ENCODE results near the gene RNFT2. TPM values are rescaled to one million over a fixed set of nuclear protein-coding genes. Genes with fewer than 3 reads are reported as not detected.

RNFT2 gene, protein sequence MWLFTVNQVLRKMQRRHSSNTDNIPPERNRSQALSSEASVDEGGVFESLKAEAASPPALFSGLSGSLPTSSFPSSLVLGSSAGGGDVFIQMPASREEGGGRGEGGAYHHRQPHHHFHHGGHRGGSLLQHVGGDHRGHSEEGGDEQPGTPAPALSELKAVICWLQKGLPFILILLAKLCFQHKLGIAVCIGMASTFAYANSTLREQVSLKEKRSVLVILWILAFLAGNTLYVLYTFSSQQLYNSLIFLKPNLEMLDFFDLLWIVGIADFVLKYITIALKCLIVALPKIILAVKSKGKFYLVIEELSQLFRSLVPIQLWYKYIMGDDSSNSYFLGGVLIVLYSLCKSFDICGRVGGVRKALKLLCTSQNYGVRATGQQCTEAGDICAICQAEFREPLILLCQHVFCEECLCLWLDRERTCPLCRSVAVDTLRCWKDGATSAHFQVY
- total RNA-seq: 0.45 TPM
- long read RNA-seq: 0 reads

DNA sequence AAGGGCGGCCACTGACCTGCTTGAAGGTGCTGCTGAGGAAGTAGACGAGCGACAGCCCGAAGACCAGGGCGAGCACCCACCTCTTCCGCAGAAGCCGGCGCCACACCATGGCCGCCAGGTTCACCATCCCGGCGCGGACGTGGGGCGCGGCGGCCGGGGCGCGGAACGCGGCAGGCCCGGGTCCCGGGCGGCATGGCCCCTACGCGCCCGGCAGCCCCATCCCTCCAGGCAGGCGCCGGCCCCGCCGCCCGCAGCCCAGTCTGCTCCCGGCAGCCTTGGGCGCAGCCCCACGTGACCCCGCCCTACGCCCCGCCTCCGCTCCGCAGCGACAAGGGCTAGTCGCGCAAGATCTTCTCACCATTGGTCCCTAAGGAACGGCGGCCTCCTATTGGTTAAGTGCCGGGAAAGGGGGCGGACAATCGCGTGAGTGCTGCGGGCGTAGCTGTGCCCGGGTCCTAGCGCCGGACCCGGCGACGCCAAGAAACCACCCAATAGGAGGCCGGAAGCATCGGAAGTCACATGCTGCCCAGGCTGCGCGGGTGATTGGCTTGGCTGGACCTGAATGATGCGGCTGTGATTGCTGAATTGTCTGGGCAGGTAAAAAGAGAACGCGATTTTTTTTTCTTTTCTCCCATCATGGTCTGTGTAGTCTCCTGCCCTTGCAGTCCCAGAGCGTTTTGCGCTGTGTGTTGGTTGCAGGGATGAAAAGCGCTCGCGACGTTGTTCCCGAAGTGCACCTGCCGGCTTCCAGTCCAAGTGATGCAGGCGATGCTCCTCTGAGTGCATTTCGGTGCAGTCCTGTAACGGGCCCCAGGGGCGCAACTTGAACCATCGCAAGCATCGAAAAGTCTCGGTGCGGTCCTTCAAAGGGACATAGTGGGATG is at the start of gene RNFT2, which contains the start of gene SPRING1:
Gene RNFT2, plus strand, starts transcription at position 542 of the 884 bp plus-strand sequence. CDS start 2,183 bp downstream, outside the sequence.
Gene SPRING1, minus strand, starts transcription at position 296 of the 884 bp plus-strand sequence. Its CDS starts 169 bp downstream, at position 127.
- DNase-seq (peak; percentile 99), ATAC-seq (peak; percentile 100)
- intact Hi-C loops (cut with micrococcal nuclease): no loop called here

DNA sequence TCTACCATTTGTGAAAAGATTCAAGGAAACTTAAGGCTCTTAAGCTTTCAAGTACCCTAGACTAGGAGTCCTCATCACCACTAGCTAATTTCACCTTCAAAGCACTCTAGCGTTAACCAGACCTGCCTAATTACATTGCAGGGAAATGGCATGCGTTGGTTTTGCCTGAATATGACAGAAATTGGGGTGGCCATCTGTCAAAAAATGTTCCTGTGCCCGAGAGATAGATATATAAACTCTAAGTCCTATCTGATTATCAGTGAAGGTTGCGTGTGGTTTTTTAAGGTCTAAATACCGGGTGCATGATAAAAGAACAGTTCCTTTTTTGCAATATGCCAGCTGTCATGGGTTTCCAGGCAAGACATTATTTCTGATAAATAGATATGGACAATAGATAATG is 48.6 kb upstream of the RNFT2 start:
- ATAC-seq (no peak), DNase-seq (no peak)
- intact Hi-C loops (cut with micrococcal nuclease): no loop called here

DNA sequence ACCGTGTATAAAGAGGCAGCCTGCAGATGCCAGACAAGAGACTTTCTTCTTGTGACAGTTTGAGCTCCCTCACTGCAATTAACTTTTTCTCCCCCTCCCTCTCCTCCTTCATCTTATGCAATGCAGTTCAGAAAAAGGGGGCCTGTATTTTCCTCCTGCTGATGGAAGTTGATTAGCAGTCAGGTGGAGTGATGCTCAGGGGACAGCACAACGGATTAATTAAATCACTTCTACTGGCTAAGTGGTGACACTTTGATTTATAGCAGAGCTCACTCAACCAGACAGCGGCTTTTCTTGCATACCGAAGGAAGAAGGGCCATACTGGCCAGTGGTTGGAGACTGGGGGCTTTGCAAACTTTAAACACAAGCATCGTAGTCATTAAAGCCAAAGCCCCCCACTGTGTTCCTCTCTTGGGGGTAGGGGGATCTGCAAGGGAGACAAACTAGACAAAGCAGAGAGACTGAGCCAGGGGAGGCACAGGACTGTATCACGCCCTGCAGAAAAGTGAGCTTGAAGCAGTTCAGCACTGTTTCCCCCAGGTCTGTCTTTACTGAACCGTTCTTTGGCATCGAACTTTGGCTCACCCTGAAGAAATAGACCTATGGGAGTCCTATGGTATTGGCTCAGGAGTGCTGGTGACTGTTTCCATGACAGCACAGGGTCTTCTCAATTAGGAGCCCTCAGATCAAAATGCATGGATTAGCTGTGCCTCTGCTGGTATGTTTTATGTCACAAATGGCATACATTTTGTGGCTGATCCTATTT is 48.0 kb upstream of the RNFT2 start:
- intact Hi-C loops (cut with micrococcal nuclease): no loop called here
- DNase-seq: no peak
- ATAC-seq: no peak

DNA sequence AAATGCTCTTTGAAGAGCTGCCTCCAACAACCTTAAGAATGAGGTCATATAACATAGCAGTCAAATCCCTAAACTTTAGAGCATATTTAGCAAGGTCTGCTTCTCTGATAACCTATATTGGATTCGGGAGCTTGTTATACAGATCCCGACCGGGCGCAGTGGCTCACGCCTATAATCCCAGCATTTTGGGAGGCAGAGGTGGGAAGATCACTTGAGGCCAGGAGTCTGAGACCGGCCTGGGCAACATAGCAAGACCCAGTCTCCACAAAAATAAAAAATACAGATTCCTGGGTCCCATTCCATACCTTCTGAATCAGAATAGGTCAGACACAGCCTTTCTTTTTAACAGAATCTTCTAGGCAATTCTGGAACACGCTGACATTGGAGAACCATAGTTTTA is 46.9 kb upstream of the RNFT2 start:
- intact Hi-C loops (cut with micrococcal nuclease): no loop called here
- DNase-seq (no peak), ATAC-seq (no peak)

DNA sequence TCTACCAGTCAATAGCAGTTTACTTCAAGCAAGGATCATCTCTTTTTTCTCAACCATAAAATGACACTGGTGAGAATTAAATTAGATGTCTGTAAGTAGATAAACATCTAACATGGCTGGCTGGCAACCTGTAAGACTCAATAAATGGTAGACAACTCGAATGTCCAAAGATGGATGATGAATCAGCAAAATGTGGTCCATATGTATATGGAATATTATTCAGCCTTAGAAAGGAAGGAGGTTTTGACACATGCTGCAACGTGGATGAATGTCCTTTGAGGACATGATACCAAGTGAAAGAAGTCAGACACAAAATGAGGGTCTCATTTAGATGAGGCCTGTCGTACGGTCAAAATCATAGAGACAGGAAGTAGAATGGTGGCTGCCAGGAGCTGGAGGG is 46.5 kb upstream of the RNFT2 start:
- intact Hi-C loops (cut with micrococcal nuclease): no loop called here
- no peak for ATAC-seq
- DNase-seq: no peak

DNA sequence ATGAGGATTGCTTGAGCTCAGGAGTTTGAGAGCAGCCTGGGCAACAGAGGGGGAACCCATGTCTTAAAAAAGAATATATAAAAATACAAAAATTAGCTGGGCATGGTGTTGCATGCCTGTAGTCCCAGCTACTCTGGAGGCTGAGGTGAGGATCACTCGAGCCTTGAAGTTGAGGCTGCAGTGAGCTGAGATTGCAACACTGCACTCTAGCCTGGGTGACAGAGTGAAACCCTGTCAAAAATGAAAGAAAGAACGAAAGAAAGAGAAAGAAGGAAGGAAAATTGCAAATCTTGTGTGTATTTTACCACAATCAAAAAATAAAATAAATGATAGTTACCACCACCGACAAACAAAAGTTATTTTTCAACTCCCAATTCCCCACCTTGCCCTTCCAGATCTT is 45.5 kb upstream of the RNFT2 start:
- ATAC-seq: no peak
- intact Hi-C loops (cut with micrococcal nuclease): no loop called here
- DNase-seq: no peak

DNA sequence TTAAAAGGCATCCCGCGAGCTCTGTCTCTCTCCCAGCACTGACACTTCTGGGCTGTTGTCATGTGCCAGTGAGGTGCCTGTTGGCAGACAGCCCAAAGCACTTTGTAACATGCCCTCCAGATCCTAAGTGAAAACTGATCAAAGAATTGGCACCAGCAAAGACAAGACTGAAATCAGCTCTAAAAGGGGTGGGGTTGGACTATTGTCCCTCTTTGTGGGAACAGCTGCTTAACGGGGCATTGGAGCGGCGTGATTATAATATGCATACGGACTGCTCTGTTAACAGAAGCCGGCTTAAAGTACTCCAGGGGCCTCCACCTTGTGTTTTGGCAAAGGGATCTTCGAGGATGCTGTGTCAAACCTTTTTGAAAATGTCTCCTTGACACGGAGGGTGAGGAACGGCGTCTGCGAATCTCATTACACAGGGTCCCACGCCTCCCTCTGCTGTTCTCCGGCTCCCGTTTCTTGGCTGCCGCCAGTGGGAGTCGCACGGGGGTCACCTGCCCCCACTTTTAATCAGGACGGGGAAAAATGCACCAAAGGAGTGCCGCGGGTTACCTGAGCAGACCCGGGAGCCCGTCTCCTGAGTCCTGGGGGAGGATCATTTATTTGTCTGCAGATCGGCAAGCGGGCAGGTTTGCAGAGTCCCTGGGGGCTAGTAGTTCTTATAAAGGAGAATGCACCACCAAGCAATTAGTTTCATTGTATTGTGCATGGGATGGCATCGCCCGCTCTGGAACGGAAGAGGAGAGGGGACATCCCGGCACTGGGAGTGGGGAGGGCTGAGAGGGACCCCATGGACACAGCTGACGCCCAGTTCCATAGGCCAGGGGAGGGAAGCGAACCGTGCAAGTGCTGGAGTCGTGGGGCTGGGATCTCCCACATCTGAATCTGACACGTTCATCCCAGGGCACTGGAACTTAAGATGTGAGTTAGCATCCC is 44.6 kb upstream of the RNFT2 start:
- ATAC-seq (peak; percentile 47), DNase-seq (peak; percentile 49)
- intact Hi-C loops (cut with micrococcal nuclease): no loop called here

DNA sequence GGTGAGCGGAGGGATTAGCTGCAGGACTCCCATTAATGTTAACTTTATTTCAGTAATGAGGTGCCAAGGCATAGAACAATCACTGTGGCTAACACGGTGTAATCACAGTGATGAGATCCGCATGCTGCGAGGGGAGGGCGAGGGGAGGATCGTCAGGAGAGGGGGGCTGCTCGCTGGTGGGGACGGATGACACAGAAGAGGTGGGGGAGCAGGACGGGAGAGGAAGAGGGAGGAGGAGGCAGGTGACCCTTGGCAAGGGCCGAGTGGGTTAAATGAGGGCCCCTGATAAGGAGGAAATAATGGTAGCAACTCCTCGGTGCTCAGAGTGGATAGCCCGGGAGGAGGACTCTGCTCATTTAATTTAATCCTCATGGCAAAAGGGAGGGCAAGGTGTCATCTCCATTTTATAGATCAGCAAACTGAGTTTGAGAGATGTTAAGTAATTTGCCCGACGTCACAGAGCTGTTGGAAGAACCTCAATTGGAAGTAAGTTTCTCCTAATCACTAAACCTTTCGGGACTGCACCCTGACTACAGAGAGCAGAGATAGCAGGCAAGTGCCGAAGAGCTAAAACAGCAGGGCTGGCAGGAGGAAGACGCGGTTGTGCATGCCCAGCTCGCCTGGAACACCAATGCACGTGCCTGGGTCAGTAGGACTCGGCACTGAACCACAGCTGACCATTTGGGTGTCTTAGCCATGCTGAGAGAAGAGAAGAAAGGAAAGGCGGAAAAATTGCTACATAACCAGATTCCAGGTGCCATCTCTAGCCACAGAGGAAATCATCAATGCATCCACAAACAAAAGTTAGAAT is 43.3 kb upstream of the RNFT2 start:
- ATAC-seq: peak; percentile 75
- DNase-seq: peak; percentile 52
- intact Hi-C loops (cut with micrococcal nuclease): no loop called here

DNA sequence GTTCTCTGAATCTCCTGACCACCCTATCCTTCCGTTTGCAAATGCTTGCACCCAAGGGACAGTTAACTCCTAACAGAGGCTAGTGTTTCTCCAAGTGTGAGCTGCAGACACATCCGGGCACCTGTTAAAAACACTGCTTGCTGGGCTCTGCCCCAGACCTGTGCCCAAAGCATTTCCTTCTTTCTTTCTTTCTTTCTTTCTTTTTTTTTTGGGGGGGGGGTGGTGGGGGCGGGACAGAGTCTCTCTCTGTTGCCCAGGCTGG is 42.7 kb upstream of the RNFT2 start:
- ATAC-seq (no peak), DNase-seq (no peak)
- intact Hi-C loops (cut with micrococcal nuclease): no loop called here

DNA sequence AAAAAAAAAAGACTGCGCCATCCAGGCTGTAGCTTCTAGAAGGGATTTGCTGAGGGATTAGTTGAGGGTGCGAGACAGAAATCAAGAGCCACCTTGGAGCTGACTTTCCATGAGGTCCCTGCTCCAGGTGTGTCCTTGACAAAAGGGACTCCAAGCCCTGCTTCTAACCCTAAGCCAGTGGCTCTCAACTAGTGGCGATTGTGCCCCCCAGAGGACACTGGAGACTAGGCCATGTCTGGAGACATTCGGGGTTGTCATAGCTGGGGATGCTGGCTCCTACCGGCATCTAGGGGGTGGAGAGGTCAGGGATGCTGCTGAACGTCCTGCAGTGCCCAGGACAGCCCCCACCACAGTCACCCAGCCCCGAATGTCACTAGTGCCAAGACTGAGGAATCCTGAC is 40.8 kb upstream of the RNFT2 start:
- intact Hi-C loops (cut with micrococcal nuclease): no loop called here
- ATAC-seq: peak; percentile 12
- DNase-seq: no peak

DNA sequence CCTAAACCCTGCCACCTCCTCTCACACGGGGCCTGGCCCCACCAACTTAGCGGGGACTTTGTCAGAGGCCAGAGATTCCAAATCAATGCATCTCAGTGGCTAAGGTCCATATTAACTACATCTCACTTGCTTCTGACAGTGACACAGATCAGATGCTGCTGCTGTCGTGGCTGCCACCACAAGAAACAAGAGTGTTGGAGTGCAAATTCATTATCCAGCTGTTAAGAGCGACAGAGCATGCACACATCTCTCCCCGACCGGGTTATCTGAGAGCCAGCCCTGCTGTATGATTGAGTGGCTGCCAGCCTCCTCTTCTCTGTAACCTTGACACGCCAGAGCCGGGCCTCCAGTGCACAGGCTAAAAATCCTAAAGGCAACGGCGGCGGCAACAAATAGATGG is 40.4 kb upstream of the RNFT2 start:
- DNase-seq (peak; percentile 52), ATAC-seq (peak; percentile 71)
- intact Hi-C loops (cut with micrococcal nuclease): no loop called here

DNA sequence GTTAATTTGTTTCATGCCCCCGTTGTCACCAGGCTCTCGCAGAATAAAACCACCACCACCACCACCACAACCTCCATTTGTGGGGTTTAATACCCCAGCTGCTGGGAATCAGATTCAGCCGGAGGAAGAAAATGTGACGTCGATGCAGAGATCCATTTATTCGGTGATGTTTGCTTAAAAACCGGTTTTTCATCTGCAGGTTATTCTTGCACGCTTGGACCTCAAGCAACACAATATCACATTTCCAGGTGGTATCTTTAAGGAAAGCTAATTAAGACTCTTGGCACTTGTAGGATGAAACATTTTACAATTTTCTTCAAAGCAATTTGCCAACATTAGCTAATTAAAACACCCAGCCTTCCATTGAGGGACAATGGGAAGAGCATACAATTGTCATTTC is 40.0 kb upstream of the RNFT2 start:
- intact Hi-C loops (cut with micrococcal nuclease): no loop called here
- DNase-seq (no peak), ATAC-seq (no peak)

DNA sequence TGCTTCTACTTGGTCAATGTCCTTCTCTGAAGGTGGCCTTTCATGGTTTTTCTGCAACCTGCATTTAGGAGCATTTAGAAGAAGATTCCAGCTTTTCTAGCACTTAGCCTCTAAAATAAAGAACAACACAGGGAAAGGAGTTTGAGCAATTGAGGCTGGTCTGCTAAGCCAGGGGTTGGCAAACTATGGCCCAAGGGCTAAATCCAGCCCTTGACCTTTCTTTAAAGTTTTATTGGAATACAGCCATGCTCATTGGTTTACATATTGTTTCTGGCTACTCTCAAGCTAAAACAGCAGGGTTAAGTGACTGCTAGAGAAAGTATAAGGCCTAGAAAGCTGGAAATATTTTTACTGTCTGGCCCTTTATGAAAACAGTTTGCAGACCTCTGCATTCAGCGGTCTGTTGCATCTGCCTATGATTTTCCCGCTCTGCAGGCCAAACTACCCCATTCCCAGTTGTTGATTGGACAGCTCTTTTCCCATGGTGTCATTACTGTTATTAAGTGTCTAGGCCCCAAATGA is 39.5 kb upstream of the RNFT2 start:
- intact Hi-C loops (cut with micrococcal nuclease): no loop called here
- ATAC-seq (no peak), DNase-seq (no peak)

DNA sequence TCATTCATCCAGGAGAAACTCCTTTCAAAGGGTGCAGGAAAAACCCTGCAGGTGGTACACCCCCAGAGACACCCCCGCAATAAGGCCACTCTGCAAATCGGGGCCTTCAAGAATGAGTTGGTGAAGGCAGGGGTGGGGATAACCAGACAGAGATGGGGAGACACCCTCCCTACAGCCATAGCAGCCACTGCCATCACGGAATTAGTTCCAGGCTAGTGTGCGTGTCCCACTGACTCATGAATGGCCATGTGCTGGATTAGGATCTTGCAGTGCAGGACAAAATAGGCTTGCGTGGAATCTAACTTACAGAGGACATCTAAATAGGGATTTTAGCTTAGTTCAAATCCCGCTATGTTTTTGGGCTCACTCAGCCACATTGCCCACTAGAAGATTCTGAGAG is 38.0 kb upstream of the RNFT2 start:
- intact Hi-C loops (cut with micrococcal nuclease): loop anchor here (10.0 kb wide), 1 partner anchor 685 kb away; no protein-coding TSS in a partner anchor
- ATAC-seq (no peak), DNase-seq (no peak)

DNA sequence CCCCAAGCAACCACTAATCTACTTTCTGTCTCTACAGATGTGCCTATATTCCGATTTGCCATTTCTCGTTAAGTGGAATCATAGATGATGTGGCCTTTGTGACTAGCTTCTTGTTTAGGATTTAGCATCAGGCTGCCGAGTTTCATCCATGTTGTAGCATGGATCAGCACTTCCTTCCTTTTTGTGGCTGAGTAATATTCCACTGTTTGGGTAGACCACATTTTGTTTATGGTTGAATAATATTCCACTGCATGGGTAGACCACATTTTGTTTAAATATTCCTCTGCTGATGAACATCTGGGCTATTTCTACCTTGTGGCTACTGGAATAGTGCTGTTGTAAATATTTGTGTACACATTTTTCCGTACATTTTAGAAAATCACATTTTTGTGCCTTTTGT is 36.7 kb upstream of the RNFT2 start:
- ATAC-seq (no peak), DNase-seq (no peak)
- intact Hi-C loops (cut with micrococcal nuclease): loop anchor here (10.0 kb wide), 1 partner anchor 687 kb away; no protein-coding TSS in a partner anchor

DNA sequence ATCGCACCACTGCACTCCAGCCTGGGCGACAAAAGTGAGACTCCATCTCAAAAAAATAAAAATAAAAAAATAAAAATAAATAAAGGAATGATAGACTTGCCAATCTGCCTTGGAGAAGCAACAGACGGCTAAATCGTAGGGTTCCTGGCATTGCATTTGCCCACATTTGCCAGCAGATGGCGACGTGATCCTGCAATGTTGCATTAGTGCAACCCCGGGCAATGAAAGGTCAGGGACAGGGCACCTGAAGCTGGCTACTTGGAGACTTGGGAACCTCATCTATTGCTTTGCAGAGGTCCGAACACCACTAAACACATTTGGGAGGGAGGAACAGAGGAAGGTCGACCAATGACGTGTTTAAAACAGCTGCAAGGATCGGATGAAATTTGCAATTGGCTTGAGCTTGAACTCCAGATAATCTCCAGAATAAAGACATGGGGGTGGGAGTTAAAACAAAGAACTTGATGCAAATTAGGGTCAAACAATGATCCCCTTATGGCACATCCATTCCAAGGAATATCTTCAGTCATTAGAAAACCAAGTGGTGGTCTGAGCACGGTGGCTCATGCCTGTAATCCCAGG is 34.8 kb upstream of the RNFT2 start:
- peak; percentile 85 for ATAC-seq
- peak; percentile 69 for DNase-seq
- intact Hi-C loops (cut with micrococcal nuclease): loop anchor here (10.0 kb wide), 1 partner anchor 689 kb away; no protein-coding TSS in a partner anchor

DNA sequence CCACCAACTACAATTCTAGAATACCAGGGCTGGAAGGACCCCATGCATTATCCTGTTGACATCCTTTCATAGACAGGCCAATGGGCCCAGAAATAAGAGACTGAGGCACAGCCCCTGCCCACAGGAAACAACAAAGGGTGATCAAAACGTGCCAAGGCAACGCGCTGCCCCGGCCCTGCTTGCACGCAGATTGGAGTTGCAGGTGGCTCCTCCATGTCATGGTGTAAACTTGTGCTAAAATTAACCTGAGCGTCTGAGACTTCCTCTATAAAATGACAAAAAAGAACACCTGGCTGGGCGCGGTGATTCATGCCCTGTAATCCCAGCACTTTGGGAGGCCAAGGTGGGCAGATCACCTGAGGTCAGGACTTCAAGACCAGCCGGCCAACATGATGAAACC is 30.4 kb upstream of the RNFT2 start:
- ATAC-seq (no peak), DNase-seq (no peak)
- intact Hi-C loops (cut with micrococcal nuclease): loop anchor here (10.0 kb wide), 1 partner anchor 693 kb away; no protein-coding TSS in a partner anchor

Data from left ventricle myocardium superior (tissue), 1 donor.